ENCODE results near the gene GFI1.
A peak's percentile ranks its signal among the peaks of the same experiment; 100 is the strongest.

Gene GFI1

DNA sequence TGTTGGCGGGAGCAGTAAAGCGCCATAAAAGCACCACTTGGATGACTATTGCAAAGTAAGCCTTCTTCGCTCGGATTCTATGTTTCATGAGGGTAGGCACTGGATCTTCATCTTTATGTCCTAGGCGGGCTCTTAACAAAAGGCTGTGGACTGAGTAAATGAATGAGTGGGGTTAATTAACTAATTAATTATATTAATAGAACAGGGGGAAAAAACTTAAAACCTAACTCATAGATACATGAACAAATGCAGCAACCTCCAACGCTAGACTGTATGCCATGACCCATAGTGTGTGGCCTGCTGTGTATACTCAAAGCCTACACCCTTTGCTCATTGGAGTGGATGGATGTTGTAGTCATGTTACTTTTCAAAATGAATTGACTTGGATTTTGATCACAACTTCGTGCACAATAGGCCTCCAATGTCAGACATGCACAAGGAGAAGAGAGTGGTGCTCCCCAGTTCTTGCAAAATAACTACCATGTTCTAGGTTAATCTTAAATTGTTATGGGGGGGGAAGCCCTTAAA, 417 bp upstream of the GFI1 start:
- no peak for DNase-seq

DNA sequence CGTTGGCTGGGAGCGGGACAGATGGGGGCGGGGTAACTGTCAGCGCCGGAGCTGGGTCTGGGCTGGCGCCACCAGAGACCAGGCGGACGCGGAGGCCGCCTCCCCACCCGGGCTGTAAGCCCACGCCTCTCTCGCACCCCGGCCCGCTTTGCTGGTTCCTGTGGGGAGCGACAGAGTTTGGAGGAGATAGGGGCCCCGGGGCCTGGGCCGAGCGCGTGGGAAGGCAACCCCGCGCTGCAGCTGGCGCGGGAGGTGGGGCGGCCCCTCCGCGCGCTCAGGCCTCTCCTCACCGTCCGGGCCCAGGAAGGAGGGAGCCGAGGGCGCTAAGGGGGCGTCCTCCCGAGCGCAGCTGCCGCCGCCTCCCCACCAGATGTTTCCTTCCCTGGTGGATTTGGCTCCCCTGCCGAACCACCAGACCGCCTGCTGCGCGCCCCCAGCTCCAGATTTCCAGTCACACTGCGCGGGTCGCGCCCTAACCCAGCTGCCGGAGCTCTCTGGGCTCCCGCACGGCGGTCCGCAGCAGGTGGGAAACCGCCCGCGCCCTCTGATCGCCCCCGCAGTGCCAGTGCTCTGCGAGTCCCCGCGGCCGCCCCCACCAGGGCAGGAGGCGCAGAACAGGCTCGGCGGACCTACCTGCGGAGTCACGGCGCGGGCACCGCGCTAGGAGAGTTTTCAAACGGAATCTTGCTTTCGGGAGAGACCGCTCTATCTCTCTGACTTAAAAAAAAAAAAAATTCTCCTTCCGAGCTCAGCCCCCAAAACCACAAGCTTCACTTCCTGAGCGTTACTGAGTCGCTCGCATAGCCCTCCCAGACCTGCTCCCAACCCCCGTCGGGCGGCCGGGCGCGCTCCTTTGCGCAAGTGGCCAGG, 1.1 kb downstream of the GFI1 start:
- DNase-seq: peak; percentile 89

DNA sequence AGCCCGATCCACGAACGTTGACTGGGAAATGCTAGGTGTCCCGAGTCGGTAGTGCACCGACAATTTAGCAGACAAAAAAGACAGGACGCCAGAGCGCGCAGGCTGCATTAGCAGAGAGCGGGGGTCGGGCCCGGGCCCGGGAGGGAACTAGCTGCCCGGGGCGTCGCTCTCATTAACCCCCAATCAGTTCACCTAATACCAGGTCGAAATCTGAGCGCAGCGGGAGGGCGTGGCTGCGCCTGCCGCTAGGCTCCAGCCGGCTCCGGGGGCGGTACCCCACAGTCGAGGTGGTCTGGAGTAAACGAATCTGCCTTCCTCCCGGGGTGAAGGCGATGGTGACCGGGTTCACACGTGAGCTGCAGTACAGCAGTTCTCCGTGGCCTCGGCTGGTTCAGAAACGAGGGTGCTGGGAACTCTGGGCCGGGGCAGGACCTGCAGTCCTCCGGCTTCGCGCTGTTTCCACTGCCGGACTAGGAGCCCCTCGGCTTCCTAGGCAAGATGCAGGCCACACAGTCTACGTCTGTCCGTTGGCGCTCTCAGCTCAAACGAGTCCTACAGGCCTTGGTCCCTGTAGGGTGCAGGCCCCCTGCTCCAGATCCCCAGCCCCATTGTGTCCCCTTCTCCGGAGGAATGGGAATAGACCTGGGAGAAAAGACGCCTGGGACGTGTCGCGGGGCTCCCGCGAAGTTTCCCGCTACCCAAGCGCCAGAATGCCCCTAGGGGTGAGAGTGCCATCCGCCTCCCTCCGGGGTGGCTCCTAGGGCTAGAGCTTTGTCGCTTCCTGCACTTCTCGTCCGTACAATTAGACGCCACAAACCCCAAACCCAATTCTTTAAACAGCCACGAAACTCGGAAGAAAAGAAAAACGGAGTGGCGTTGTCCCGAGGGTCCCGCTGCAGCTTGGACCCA, 2.0 kb downstream of the GFI1 start:
- peak; percentile 76 for DNase-seq

DNA sequence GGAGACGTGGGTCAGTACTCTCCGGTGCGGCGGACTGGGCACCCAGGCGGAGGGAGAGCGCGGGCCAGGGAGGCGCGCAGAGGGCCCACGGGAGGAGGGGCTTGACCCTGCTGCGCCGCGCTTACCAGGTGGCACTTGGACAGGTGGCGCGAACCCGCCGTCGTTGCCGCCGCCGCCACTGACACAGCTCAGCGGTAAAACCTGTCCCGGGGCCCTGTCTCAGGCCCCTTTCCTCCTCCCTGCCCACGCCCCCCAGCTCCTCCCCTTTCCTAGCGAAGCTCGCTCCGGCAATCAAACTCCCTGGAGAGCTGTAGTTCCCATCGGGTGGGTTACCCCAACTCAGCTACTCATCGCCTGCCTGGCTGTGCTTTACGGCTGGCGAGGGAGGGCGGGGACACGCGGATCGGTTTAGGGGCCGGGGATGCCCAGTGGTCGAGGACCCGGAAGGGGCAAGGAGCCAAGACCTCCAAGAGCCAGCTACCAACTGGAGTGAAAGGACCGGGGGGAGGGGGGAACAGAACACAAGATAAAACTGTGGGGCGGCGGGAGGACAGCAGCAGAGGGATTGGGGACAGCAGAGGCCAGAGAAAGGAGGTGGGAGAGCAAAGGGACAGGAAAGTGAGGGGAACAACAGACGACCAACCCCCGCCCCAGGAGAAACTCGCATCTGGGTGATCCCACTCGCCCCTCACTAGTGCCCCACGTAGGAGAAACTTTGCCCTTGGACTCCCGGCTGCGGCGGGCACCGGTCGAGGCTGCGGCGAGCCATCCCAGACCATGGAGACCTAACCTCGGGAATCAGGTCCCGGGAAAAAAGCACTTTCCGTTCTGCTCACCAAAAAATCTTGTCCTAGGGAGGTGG, 2.9 kb downstream of the GFI1 start:
- DNase-seq: peak; percentile 72

DNA sequence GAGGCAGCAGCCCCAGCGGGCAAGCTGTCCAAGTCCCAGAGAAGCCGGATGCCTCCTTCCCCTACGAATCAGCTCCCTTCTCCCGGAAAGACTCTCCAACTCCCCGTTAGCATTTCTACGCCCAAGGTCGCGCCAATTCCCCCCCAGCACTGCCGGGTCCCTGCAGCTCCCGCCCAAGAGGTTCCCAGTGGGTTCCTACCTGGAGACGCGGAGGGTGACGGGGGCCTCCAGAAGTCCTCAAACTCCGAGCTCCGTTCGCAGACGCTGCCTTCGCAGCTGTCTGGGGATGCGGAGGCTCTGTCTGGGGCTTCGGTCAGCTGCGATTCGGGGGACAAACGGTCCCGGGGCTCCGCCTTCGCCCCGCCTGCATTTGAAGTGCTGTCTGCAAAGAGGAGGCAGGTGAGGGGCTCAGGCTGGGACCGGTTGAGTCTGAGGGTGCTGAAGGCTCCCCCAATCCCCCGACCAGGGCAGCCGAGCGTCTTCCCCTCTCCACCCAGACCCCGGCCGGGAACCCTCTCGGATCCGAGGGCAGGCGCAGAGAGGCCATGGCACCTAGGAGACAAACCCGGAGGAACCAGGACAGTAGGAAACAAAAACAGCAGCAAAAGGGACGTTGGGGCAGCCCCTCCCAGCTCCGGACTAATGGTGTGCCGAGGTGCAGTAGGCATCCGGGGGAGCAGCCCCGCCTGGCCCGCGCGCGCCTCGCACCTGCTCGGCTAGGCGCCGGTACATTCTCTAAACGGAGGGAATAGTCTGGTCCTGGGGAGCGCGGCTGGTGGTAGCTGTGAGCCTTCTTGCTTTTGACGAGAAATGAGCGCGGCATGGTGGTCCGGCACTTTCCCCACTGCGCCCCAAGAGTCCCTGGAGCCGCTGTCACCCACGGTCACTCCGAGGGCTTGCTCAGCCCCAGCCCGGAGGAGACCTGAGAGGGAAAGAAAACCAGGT, 3.8 kb downstream of the GFI1 start:
- peak; percentile 33 for DNase-seq

DNA sequence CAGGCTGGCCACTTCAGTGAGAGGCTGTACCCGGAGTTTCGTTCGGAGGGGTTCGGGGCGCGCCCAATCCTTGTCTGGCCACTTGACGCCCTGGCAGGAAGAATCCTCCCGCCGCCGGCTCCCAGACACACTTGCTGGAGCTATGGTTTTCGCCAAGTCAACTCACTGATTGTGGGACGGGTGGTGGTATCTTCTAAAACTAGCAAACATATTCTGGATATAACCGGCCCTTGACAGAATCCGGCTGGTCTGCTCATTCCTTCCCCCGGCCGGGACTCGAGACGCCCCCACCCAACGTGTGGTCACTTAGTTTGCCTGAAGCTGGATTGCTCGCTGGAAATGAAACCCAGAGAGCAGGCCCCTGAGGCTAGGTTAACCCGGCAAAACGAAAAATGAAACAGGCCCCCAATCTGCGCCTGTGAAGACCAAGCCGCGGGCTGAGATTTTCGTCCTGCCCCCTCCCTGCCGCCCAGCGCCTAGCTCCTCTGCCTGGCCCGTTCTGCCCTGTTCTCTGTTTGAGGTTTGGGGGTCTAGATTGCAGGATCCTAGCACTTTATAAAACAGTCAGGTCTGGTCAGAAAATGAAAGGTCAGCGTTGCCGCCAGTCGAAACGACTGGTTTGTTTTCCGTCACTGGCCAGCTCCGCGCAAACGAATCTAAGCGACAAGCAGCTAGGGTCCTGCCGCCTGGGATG, 4.6 kb downstream of the GFI1 start:
- peak; percentile 27 for DNase-seq

DNA sequence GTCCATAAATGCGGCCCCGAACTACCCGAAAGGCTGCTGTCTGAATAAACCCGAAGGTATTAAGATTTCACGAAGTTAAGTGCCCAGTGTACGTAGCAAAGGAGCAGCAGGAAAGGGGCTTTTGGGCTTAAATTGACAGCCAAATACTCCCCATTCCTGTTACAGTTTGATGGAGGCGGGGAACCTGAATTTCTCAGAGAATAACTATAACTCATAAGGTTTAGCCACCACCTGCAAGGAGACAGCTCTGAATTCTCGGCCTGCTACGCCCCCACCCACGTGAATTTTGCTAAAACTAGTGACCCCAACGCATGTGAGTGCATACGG, 5.2 kb downstream of the GFI1 start:
- no peak for DNase-seq

DNA sequence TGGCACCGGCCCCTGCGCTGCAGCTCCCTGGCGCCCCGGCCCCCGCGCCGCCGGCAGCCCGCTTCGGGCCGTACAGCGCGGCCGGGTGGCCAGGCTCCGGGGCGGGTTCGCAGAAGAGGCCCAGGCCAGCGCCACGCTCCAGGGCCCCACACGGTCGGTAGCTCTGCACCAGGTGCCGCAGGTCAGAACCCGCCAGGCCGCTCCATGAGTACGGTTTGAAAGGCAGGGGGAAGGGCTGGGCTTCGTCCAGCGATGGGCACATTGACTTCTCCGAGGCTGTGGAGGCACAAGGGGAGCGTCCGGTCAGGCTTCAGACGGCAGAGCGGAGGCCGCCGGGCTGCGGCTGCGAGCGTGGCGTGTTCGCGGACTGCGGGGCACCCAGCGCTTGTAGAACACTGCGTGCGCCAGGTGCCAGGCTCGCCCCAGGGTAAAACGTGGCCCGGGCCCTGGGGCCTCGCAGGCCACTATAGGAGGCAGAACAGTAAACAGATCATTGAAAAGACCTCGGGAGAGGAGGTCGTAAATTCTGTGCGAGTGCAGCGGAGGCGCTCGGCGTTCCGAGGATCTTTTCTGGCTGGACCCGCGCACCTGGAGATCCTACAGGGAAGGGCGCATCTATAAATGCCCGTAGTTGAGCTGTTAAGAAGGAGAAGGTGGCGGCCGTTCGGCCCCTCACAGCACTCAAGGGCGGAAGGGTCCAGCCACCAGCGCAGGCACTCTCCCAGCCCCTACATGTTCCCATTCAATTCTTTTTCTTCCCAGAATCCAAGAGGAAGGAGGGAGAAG, 5.7 kb downstream of the GFI1 start:
- no peak for DNase-seq

DNA sequence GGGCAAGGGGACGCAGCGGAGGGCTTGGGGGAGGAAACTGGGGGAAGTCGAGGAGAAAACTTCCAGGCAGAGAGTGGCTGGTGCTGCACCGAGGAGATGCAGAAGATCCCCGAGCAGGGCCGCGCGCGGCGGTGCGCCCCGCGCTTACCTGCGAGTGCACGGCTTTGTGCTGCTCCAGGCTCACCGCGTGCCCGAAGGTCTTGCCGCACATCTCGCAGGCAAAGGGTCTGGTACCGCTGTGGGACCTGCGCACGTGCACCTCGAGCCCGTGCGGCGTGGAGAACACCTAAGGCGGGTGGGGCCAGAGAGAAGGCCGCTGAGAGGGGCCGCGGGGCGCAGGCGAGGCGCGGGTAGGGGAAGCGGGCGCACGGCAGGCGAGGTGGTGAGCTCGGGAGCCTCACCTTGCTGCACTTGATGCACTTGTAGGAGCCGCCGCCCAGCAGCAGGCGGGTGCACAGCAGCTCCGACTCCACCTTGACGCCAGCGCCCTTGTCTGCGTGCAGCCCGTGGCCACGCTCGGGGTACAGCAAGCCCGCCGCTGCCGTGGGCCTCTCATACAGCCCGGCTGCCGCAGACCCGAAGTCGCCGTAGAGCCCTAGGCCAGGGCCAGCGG, 6.4 kb downstream of the GFI1 start:
- DNase-seq: no peak

DNA sequence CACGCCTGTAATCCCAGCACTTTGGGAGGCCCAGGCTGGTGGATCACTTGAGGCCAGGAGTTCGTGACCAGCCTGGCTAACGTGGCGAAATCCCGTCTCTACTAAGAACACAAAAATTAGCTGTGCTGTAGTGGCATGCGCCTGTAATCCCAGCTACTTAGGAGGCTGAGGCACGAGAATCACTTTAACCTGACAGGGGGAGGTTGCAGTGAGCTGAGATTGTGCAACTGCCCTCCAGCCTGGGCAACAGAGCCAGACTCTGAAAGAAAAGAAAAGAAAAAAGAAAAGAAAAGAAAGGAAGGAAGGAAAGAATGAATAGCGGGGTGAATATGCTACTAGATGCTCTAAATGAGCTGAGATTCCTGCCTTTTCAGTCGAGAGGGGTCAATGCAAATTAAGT, 7.1 kb downstream of the GFI1 start:
- DNase-seq: no peak

DNA sequence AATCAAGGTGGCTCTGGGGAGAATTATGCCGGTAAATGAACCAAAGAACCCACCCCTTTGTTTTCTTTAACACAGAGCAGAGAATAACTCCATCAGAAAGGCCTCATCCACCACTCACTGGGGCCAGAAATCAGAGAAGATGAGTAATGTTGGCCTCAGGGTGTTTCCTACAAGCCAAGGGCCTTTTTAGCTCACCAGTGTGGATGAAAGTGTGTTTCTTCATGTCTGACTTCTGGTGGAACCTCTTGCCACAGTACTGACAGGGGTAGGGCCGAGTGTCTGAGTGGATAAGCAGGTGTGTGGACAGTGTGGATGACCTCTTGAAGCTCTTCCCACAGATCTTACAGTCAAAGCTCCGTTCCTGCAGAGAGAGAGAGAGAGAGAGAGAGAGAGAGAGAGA, 8.3 kb downstream of the GFI1 start:
- no peak for DNase-seq

DNA sequence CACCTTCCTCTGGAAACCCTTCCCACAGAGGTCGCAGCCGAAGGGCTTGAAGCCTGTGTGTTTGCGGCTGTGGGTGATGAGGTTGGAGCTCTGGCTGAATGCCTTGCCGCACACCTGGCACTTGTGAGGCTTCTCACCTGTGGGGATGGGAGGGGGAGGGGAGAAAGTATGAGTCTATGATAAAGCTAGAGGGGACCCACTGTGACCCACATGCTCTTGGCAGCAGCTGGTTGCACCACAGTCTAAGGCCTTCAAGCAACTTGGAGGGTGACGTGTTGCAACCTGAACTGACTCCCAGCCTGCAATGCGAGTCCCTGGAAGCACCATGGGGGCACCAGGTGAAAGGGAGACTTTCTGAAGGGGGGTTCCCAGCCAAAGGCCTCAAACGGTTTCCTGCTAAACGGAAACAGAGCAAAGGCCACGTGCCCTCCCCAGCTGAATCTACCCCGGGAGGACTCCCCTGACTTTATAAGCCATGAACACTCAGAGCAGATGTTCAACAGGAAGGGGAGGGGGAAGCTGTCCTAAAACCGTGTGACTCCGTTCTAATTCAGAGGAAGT, 10.6 kb downstream of the GFI1 start:
- DNase-seq: peak; percentile 37

DNA sequence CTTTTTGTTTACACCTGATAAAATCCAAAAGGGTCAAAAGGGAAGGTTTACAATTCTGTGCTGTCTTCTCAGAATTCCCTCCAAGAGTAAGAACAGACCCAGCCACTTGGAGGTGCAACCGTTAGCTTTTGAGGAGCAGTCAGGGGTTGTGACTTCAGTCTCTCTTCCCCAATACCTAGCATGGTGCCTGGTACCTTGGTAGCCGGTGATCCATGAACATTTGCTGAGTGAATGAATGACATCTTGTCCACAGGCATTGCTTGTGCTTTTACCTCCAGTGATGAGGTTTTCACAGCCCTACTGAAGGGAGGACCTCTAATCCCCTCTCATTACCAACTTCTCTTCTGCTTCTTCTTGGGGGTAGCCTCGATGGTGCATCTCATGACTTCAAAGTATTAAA, 11.7 kb downstream of the GFI1 start:
- no peak for DNase-seq

DNA sequence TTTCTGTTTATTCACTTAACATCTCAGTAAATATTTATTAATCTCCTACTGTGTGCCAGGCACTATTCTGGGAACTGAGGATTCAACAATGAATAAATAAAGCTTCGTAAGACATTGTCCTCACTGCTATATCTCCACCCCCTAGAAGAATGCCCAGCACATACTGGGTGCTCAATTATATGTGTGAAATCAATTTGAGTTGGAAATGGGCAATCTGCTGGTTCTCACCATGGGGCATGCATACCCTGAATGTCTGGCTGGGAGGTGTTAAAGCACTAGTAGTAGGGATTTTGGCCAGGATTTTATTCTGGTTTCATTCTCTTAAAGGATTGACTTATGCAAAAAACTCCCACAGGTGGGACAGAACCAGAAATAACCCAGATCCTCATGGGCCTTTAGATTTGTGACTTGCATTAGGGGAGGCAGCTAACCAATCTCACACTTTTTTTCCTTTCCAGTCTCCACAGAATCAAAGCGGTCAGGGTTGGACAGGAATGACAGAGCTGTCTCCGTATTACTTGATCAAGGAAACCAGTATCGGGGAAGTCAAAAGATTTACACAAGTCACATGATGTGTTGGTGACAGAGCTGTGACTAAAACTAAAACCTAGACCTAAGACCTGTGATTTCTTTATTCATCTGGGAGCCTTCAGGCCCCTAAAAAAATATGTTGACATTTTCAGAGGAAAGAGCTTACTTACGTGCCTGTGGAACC, 12.8 kb downstream of the GFI1 start:
- peak; percentile 27 for DNase-seq

DNA sequence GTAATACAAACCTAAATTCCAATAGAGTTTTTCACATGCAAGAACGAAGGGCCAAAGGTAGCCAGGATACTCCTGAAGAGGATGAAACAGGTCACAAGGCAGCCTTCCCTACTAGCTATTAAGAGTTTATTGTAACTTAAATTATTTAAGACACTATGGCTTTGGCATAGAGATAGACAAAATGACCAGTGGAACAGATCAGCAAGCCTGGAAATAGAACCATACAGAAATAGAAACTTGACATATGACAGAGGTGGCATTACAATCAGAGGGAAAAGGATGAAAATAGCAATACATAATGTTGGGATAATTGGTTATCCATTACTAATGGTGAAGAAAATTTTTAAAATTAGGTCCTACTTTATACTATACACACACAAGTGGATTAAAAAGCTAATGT, 16.5 kb downstream of the GFI1 start:
- DNase-seq: no peak

DNA sequence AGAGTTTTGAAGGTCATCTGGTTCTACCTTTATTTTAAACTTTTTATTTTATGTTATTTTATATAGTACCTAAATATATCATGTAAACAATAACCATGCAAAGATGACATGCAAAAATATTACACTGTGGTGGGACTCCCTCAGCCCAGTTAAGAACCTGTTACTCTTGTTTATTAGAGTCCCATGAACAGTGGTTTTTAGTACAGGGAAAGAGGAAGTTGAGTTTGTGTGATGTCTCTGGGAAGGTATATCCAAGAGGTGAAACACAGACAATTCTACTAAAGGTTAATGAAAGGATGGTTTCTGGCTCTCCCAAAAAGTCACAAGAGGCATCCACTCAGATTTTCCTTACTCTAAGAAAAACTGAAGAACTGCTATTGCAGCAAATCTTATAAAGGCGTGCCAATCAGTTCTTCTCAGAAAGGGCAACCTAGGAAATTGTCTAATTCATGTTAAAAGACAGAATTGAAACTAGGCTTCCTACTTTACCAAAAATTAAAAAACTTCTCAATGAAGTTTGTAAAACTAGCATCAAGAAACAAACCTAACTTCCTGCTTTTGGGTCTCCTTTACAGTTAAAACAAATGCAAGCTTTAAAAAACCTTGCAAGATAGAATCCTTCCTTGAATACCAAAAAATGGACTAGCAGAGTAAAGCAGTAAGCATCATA, 19.9 kb downstream of the GFI1 start:
- DNase-seq: no peak

DNA sequence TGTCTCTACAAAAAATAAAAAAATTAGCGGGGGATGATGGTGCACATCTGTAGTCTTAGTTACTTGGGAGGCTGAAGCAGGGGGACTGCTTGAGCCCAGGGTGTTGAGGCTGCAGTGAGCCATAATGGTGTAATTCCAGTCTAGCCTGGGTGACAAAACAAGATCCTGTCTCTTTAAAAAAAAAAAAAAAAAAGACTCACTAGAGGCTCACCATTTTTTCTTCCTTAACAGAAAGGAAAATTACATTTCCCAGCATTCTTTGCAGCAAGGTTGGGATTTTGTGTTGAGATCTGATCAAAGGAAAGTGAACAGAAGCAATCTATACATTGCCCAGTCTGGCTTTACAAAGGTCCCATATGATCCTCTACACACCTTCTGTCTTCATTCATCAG, 21.5 kb downstream of the GFI1 start:
- DNase-seq: no peak

DNA sequence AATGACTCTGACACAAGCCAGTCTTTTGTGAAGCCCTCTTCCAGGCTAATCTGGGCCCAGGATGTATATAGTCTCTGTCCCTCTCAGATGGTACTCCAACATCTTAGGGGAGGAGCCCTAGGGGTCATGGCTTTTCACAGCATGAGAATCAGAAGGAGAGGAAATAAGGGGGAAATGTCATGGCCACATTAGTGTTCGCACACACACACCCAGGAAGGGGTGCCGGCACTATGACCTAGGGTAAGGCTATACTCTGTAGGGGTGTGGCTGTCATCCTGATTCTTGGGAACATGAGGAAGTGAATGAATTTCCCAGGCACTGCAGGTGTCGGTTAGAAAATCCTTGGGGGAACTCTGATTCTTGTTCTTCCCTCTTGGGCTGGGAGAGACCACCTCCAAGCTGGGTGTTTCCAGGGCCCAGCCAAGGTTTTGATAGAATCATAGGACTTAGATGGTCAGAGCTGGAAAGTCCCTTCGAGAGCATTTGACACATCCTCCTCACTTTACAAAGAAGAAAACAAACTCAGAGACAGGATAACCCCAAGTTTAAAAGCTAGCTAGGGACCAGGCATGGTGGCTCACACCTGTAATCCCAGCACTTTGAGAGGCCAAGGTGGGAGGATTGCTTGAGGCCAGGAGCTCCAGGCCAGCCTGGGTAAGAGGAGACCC, 22.0 kb downstream of the GFI1 start:
- no peak for DNase-seq

All from activated naive CD4-positive, alpha-beta T cell treated with Interleukin-2 at 50 U/mL for 16 hours (primary cell).